GM19239 (cell line): ENCODE results near the gene RAD54L.
"Not testable (repeated sequence)": the region's sequence is repeated elsewhere in the genome, so short reads cannot be mapped to it uniquely, and the experiment has no call there.

Experiments
- DNase-seq: peaks from one replicate; pipeline ENCODE4 v3.0.0; 2011; ENCODE audit warnings: low spot score; ENCODE audit not compliant: insufficient read length
- FAIRE-seq: peaks from 2 replicates; lab custom pipeline; 2011; peaks lifted over from hg19 to GRCh38; lab: Jason Lieb, UNC

The RAD54L gene

GRCh38 chr1:46310321-46310720, 62.8 kb downstream of the RAD54L start:
- no peak for DNase-seq
- FAIRE-seq, result no peak

DNA sequence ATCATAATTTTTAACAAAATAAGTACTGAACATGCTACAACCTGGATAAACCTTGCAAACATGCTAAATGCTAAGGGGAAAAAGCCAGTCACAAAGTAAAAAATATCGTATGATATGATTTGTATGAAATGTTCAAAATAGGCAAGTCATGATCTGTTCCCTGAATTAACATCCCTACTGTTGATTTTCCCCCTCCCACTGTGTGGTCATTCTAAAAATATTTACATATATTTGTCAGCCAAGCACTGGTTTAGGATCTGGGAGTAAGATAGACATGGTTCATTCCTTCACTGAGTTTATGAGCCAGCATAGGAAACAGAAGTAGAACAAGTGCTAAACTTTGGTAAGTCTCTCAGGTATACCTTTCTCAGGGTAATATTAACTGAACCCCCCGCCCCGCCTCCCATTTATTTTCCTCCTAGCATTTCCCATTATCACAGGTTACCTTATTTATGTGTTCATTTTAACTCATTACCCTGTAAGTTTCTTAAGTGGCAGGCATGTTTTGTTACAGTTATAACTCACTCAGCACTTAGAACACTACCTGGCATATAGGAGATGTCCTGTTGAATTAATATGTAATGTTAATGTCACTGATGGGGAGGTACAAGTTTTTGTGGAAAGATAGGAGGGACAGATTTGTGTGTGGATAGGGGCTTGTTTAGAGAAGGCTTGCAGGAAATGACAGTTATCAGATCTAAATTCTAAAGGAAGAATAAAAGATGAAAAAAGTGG, 68.3 kb downstream of the RAD54L start:
- no peak for DNase-seq
- no peak for FAIRE-seq

- DNase-seq, result no peak
- no peak for FAIRE-seq
These were observed 69.8 kb downstream of the RAD54L start for GRCh38 chr1:46317323-46317722.

DNA sequence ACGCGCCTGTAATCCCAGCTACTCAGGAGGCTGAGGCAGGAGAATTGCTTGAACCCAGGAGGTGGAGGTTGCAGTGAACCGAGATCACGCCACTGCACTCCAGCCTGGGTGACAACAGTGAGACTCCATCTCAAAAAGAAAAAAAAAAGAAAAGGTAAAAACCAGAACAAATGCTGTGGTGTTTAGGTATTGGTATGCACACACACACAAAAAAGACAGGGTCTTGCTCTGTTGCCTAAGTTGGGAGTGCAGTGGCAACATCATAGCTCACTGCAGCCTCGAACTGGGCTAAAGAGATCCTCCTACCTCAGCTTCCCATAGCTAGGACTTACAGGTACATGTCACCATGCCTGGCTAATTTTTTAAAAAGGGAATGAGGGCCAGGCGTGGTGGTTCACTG, 71.7 kb downstream of the RAD54L start:
- FAIRE-seq, DNase-seq: not testable (repeated sequence)

- DNase-seq, result not testable (repeated sequence)
These were observed 72.7 kb downstream of the RAD54L start for GRCh38 chr1:46319960-46320914.

GRCh38 chr1:46322191-46322590, 74.6 kb downstream of the RAD54L start:
- not testable (repeated sequence) for DNase-seq, FAIRE-seq

More at GRCh38 chr1:46319960-46320914, 72.7 kb downstream of the RAD54L start:
- FAIRE-seq, result not testable (repeated sequence)

DNA sequence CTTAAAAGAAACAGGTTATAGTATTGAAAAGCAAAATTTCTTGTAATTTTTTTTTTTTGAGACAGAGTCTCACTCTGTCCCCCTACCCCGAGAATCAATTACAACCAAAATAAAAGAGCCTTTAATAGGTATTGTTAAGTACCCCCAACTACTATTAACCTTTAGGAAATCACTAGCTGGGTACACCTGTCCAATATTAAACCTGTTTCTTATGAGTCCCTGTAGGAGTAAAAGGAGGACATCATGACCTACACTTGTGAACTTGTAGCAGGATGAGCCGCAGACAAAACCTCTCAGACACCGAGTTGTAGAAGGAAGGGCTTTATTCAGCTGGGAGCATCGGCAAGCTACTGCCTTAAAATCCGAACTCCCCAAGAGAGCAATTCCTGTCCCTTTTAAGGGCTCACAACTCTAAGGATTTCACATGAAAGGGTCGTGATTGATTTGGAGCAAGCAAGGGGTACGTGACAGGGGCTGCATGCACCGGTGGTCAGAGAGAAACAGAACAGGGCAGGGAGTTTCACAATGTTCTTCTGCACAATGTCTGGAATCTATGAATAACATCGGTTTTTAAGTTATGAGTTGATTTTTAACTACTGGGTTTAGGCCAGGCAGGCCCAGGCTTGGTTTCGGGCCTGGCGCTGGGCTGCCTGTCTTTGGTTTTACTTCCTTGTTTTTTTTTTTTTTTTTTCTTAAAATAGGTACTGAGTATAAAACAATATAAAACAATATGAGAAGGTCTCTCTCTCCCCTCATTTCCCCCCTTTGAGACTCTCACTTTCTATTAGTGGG, 77.9 kb downstream of the RAD54L start:
- peak; percentile 91 for FAIRE-seq
- not testable (repeated sequence) for DNase-seq
